ENCODE data around the gene TRABD2B.

GRCh38 chr1:47814612-47815395, 182.4 kb downstream of the TRABD2B start:
- TF ChIP-seq CTCF (IDR thresholded peaks at IDR 0.05) (no peak), POLR2A (IDR thresholded peaks at IDR 0.05) (no peak)

All from lower leg skin (tissue), 3 donors.